Activated gamma-delta T cell treated with anti-CD3 and anti-CD28 coated beads, Interleukin-2, amount 50 U/mL, for 16 hours (primary cell): ENCODE measurements around the gene BMP5.

ENCODE experiments used
- DNase-seq: peaks from one replicate; pipeline ENCODE4 v3.0.0-alpha.2; 2020; ENCODE audit warnings: low read depth

Gene BMP5

GRCh38 chr6:55811074-55811473 is 64.3 kb downstream of the BMP5 start:
- DNase-seq = no peak

- no peak for DNase-seq
Observed at GRCh38 chr6:55802259-55802658, 73.1 kb downstream of the BMP5 start.

GRCh38 chr6:55798571-55798970 is 76.8 kb downstream of the BMP5 start:
- DNase-seq = no peak

- DNase-seq = no peak
Observed at GRCh38 chr6:55794136-55794812, 81.1 kb downstream of the BMP5 start.

- DNase-seq = no peak
Observed at GRCh38 chr6:55785273-55785672, 90.1 kb downstream of the BMP5 start.

GRCh38 chr6:55782275-55782674 is 93.1 kb downstream of the BMP5 start:
- no peak for DNase-seq

GRCh38 chr6:55778705-55779104 is 96.7 kb downstream of the BMP5 start:
- DNase-seq = no peak

GRCh38 chr6:55777469-55777868 is 97.9 kb downstream of the BMP5 start:
- no peak for DNase-seq

GRCh38 chr6:55776113-55776512 is 99.3 kb downstream of the BMP5 start:
- no peak for DNase-seq

GRCh38 chr6:55775029-55775318 is 100.4 kb downstream of the BMP5 start:
- DNase-seq = no peak

GRCh38 chr6:55774286-55775028 is 100.9 kb downstream of the BMP5 start:
- no peak for DNase-seq

- no peak for DNase-seq
Observed at GRCh38 chr6:55773620-55774216, 101.7 kb downstream of the BMP5 start.

- no peak for DNase-seq
Observed at GRCh38 chr6:55772730-55773129, 102.7 kb downstream of the BMP5 start.

GRCh38 chr6:55759536-55759935 is 115.9 kb downstream of the BMP5 start:
- no peak for DNase-seq

- DNase-seq = no peak
Observed at GRCh38 chr6:55758156-55758937, 117.0 kb downstream of the BMP5 start.

GRCh38 chr6:55756531-55757031 is 118.8 kb downstream of the BMP5 start:
- DNase-seq = no peak

- DNase-seq = no peak
Observed at GRCh38 chr6:55748880-55749279, 126.5 kb downstream of the BMP5 start.

- no peak for DNase-seq
Observed at GRCh38 chr6:55746473-55746872, 128.9 kb downstream of the BMP5 start.

GRCh38 chr6:55734256-55734655 is 141.1 kb downstream of the BMP5 start:
- no peak for DNase-seq

GRCh38 chr6:55729665-55730064 is 145.7 kb downstream of the BMP5 start:
- DNase-seq = no peak

- DNase-seq = no peak
Observed at GRCh38 chr6:55726144-55726543, 149.2 kb downstream of the BMP5 start.

GRCh38 chr6:55714831-55715230 is 160.6 kb downstream of the BMP5 start:
- DNase-seq = no peak

- no peak for DNase-seq
Observed at GRCh38 chr6:55713436-55713835, 162.0 kb downstream of the BMP5 start.
